HepG2 (cell line): ENCODE results near the gene ZSCAN20. TPM values are rescaled to one million over a fixed set of nuclear protein-coding genes. Genes with fewer than 3 reads are reported as not detected.

Source experiments
- HMGA1 ChIP-seq: sonication (generic); formaldehyde crosslinking; conservative IDR thresholded peaks from 2 replicates; pipeline ENCODE4 v1.4.0; 2020; ENCODE audit warnings: missing genetic modification reagents
- MTF2 ChIP-seq: sonication (generic); formaldehyde crosslinking; IDR thresholded peaks from 2 replicates; pipeline ENCODE4 v1.5.0; 2020; ENCODE audit warnings: missing genetic modification reagents, borderline replicate concordance
- NFAT5 ChIP-seq: sonication (generic); formaldehyde crosslinking; IDR thresholded peaks from 2 replicates; pipeline ENCODE4 v1.4.0; 2020; ENCODE audit warnings: missing genetic modification reagents
- SRY ChIP-seq: sonication (generic); formaldehyde crosslinking; IDR thresholded peaks from 2 replicates; pipeline ENCODE4 v1.8.0; 2022; ENCODE audit warnings: mild to moderate bottlenecking, missing genetic modification reagents
- STAT6 ChIP-seq: sonication (generic); formaldehyde crosslinking; IDR thresholded peaks from 2 replicates; pipeline ENCODE4 v1.4.0; 2020; ENCODE audit warnings: missing genetic modification reagents, mild to moderate bottlenecking, borderline replicate concordance
- U2AF2 ChIP-seq: fragments of 200-400 bp; formaldehyde crosslinking; IDR thresholded peaks from 2 replicates; pipeline ENCODE4 v1.6.1; 2017; ENCODE audit warnings: low read depth, mild to moderate bottlenecking, low read length
- ZNF20 ChIP-seq: sonication (generic); formaldehyde crosslinking; IDR thresholded peaks from 2 replicates; pipeline ENCODE4 v1.4.0; 2020; ENCODE audit warnings: mild to moderate bottlenecking, moderate library complexity, missing genetic modification reagents
- ZNF30 ChIP-seq: sonication (generic); formaldehyde crosslinking; IDR thresholded peaks from 2 replicates; pipeline ENCODE4 v1.5.0; 2020; ENCODE audit warnings: mild to moderate bottlenecking, missing genetic modification reagents
- ZNF33B ChIP-seq: sonication (generic); formaldehyde crosslinking; IDR thresholded peaks from 2 replicates; pipeline ENCODE4 v1.5.1; 2020; ENCODE audit warnings: mild to moderate bottlenecking, missing genetic modification reagents
- ZNF687 ChIP-seq: sonication (generic); formaldehyde crosslinking; IDR thresholded peaks from 2 replicates; pipeline ENCODE4 v1.5.1; 2020; ENCODE audit warnings: mild to moderate bottlenecking, missing genetic modification reagents, moderate library complexity
- polyA plus RNA-seq, 8 experiments: library from polyadenylated mRNA; depleted of rRNA in 3 of 8; stranded (reverse) in 7 of 8; unstranded in 1 of 8; fragments of >200 nt; fragmentation: Illumina TruSeq in 4 of 8; extraction: Trizol in 4 of 8; gene quantifications; 2 replicates each; pipeline versions ENCODE4 v1.2.1 to v1.2.3, GENCODE V29; 2011 to 2016; ENCODE audit warnings: low read depth in 4 of 8, missing spikeins in 1 of 8, mixed read lengths in 1 of 8; ENCODE audit not compliant: insufficient read depth in 1 of 8
- total RNA-seq, 5 experiments: library from RNA; depleted of rRNA; stranded (reverse); fragments of >200 nt; fragmentation: Illumina TruSeq; extraction: Trizol; gene quantifications; 2 replicates each; pipeline ENCODE4 v1.2.3, GENCODE V29; 2016; ENCODE audit warnings: low read depth in 1 of 5

Gene ZSCAN20
- total and polyA plus RNA-seq, 2 of the 13 experiments (the other 11 are each of a cell fraction or from before 2014, with no cell fraction given), result 1.1 to 2.8 TPM

- TF ChIP-seq ZNF687 (CRISPR knock-in tag) (no peak), HMGA1 (no peak), SRY (CRISPR knock-in tag) (no peak), STAT6 (CRISPR knock-in tag) (no peak), NFAT5 (no peak), MTF2 (CRISPR knock-in tag) (no peak), ZNF33B (no peak), ZNF20 (CRISPR knock-in tag) (no peak), ZNF30 (CRISPR knock-in tag) (no peak), U2AF2 (no peak)
These were observed 69.5 kb downstream of the ZSCAN20 start (continued) for GRCh38 chr1:33541966-33542365.
